ENCODE measurements around the gene SLC2A13.

SLC2A13 gene

DNA sequence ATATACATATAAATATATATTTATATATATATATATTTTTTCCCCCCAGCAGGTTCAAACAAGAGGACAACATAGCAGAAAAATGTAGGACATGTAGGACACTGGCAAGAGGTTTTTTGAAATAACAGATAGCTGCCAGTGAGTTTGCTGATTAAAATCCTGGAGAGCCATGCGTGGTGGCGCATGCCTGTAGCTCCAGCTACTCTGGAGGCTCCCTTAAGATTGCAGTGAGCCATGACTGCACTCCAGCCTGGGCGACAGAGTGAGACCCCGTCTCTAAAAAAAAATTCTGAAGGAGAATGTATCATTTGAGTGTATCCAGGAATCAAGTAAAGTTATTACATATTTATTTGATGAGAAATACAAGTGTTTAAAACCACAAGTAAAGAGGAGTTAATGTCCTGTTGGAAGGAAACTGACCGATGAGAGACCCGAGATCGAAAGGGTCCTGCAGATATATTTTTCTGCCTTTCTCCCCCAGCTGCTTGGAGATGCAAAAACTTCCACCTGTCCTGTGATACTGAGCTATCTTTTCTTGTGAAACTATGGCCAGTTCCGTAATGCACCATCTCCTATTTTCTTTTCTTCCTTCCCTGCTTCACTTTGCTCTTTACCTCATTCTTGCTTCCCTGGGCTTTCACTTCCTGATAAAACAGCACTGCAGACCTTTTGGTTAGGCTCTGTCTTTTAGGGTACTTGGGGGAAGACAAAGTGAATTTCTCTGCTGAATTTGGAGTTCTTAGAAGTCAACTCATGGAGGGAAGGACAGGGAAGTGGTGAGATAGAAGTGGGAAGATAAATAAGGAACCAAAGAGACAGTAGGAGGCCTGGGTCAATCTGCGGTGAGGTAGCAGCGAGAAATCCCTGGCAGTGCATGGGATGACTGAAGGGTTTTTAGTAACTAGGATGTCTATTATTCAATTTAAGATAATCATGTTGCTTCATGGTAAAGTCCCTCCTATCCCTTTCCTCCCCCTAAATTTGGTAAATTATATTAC lies 41.2 kb upstream of the SLC2A13 start:
- no peak for TF ChIP-seq TAF1 (IDR thresholded peaks at IDR 0.05; ENCODE audit: low read depth)
- no peak for TF ChIP-seq TEAD4 (IDR thresholded peaks at IDR 0.05)
- TF ChIP-seq TCF12 (IDR thresholded peaks at IDR 0.05; ENCODE audit: low read depth): no peak
- no peak for TF ChIP-seq RAD21 (IDR thresholded peaks at IDR 0.05; ENCODE audit: low read depth)
- TF ChIP-seq FOXM1 (IDR thresholded peaks at IDR 0.05; ENCODE audit: borderline replicate concordance, low read depth): no peak
- TF ChIP-seq, protein P1, sequence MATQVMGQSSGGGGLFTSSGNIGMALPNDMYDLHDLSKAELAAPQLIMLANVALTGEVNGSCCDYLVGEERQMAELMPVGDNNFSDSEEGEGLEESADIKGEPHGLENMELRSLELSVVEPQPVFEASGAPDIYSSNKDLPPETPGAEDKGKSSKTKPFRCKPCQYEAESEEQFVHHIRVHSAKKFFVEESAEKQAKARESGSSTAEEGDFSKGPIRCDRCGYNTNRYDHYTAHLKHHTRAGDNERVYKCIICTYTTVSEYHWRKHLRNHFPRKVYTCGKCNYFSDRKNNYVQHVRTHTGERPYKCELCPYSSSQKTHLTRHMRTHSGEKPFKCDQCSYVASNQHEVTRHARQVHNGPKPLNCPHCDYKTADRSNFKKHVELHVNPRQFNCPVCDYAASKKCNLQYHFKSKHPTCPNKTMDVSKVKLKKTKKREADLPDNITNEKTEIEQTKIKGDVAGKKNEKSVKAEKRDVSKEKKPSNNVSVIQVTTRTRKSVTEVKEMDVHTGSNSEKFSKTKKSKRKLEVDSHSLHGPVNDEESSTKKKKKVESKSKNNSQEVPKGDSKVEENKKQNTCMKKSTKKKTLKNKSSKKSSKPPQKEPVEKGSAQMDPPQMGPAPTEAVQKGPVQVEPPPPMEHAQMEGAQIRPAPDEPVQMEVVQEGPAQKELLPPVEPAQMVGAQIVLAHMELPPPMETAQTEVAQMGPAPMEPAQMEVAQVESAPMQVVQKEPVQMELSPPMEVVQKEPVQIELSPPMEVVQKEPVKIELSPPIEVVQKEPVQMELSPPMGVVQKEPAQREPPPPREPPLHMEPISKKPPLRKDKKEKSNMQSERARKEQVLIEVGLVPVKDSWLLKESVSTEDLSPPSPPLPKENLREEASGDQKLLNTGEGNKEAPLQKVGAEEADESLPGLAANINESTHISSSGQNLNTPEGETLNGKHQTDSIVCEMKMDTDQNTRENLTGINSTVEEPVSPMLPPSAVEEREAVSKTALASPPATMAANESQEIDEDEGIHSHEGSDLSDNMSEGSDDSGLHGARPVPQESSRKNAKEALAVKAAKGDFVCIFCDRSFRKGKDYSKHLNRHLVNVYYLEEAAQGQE (IDR thresholded peaks at IDR 0.05; ENCODE audit: low read depth): no peak
- no peak for TF ChIP-seq CREB1 (IDR thresholded peaks at IDR 0.05; ENCODE audit: low read depth)
- TF ChIP-seq YY1 (IDR thresholded peaks at IDR 0.05; ENCODE audit: low read depth): no peak
- no peak for TF ChIP-seq CEBPB (IDR thresholded peaks at IDR 0.05)
- TF ChIP-seq, protein P2, sequence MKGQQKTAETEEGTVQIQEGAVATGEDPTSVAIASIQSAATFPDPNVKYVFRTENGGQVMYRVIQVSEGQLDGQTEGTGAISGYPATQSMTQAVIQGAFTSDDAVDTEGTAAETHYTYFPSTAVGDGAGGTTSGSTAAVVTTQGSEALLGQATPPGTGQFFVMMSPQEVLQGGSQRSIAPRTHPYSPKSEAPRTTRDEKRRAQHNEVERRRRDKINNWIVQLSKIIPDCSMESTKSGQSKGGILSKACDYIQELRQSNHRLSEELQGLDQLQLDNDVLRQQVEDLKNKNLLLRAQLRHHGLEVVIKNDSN (IDR thresholded peaks at IDR 0.05): no peak
- no peak for TF ChIP-seq EP300 (IDR thresholded peaks at IDR 0.05; ENCODE audit: borderline replicate concordance)
- no peak for TF ChIP-seq EGR1 (IDR thresholded peaks at IDR 0.05)

DNA sequence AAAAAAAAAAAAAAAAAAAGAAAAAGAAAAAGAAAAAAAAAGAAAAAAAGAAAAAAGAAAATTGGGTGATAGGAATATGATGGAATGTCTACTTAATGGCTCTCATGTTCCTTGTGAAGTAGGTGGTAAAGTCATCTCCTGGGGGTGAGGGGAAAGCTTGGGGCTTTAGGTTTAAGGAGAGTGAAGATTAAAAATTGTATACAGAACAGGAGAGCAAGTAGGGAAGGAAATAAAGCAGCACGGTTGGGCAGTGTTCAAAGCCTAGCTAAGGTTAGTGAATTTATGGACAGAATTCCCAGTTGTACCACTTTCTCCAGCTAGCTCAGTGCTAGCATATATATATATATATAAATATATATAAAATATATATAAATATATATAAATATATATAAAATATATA lies 40.0 kb upstream of the SLC2A13 start:
- no peak for TF ChIP-seq NFIC (IDR thresholded peaks at IDR 0.05)
- no peak for TF ChIP-seq EP300 (IDR thresholded peaks at IDR 0.05; ENCODE audit: borderline replicate concordance)
- TF ChIP-seq, protein P1 (IDR thresholded peaks at IDR 0.05; ENCODE audit: low read depth): no peak
- no peak for TF ChIP-seq CREB1 (IDR thresholded peaks at IDR 0.05; ENCODE audit: low read depth)
- no peak for TF ChIP-seq TCF12 (IDR thresholded peaks at IDR 0.05; ENCODE audit: low read depth)

DNA sequence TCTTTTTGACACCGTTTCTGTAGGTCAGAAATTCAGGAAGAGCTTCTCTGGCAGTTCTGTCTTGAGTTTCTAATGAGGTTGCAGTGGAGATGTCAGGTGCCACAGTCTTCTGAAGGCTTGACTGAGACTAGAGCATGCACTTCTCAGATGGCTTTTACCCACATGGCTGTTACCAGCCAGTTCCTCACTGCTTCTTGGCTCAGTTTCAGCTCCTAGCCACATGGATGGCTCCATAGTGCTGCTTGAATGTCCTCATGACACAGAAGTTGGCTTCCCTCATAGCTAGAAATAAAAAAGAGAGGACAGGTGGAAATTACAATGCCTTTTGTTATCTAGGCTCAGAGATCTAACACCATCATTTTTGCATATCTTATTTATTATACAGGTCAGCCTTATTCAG lies 38.1 kb upstream of the SLC2A13 start:
- TF ChIP-seq TAF1 (IDR thresholded peaks at IDR 0.05; ENCODE audit: low read depth) (no peak), CEBPB (IDR thresholded peaks at IDR 0.05) (no peak), RAD21 (IDR thresholded peaks at IDR 0.05; ENCODE audit: low read depth) (no peak), FOXM1 (IDR thresholded peaks at IDR 0.05; ENCODE audit: borderline replicate concordance, low read depth) (no peak), YY1 (IDR thresholded peaks at IDR 0.05; ENCODE audit: low read depth) (no peak), NFIC (IDR thresholded peaks at IDR 0.05) (no peak), EGR1 (IDR thresholded peaks at IDR 0.05) (no peak), CREB1 (IDR thresholded peaks at IDR 0.05; ENCODE audit: low read depth) (no peak), TEAD4 (IDR thresholded peaks at IDR 0.05) (no peak)
- TF ChIP-seq, protein P1 (IDR thresholded peaks at IDR 0.05; ENCODE audit: low read depth): no peak
- TF ChIP-seq, protein P3, sequence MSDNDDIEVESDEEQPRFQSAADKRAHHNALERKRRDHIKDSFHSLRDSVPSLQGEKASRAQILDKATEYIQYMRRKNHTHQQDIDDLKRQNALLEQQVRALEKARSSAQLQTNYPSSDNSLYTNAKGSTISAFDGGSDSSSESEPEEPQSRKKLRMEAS (IDR thresholded peaks at IDR 0.05): no peak

DNA sequence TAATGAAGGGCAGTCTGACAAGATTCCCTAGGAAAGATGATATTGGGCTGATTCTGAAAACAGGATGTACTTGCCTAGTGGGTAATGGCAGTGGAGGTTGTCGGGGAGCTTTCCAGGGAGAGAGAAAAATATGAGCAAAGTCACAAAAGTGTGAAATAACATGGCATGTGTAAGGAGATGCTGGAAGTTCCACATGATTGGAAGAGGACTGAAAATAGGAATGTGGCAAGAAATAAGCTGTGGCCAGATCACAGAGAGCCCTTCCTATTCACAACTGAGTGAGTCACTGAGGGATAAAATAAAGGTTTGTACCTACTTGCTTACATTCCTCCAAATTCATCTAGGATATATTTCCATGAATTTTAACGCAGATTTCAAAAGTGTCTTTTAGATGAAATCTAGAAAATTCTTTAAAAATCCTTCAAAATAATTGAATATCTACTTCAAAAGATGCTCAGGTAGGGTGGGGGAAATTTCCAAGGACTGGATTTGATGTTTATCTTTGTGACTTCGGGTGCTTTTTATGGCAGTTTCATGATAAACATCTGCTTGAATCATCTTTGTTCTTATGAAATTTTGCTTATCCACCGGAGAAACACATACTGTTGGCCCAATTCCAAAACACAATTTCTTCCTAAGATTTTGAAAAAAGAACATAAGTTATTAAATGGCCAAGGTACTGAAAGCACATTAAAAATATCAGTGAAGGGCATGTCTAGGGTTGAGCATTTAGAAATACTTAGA lies 36.3 kb upstream of the SLC2A13 start:
- TF ChIP-seq TEAD4 (IDR thresholded peaks at IDR 0.05): no peak

DNA sequence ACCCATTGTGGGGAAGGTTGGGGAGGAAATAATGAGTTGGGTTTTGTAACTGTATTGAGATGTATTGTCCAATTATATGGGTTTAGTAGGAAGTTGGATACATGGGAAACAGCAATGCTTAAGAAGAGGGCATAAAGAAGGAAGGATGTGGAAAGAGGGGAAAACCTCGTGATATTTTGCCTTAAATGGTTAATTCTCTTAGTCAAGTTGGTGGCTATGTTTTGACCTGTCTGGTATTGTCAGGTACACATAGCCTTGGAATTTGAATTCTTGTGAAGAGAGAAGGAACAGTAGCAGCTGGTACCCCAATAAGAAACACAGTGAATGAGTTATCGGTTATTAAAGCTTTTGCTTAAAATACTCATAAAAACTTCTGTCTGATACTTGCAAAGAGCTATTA lies 32.6 kb upstream of the SLC2A13 start:
- TF ChIP-seq EP300 (IDR thresholded peaks at IDR 0.05; ENCODE audit: borderline replicate concordance) (no peak), YY1 (IDR thresholded peaks at IDR 0.05; ENCODE audit: low read depth) (no peak), CREB1 (IDR thresholded peaks at IDR 0.05; ENCODE audit: low read depth) (no peak), NFIC (IDR thresholded peaks at IDR 0.05) (no peak), TEAD4 (IDR thresholded peaks at IDR 0.05) (no peak), TAF1 (IDR thresholded peaks at IDR 0.05; ENCODE audit: low read depth) (no peak)
- TF ChIP-seq, protein P1 (IDR thresholded peaks at IDR 0.05; ENCODE audit: low read depth): no peak
- TF ChIP-seq, protein P2 (IDR thresholded peaks at IDR 0.05): no peak
